MM.1S (cell line): ENCODE measurements around the gene RAD23A.

Experiments
- CTCF ChIP-seq: fragments of 300-600 bp; sonication (generic); IDR thresholded peaks from 2 replicates; pipeline ENCODE4 v1.5.1; 2016; ENCODE audit warnings: antibody characterized with exemption, low read length, mixed read lengths
- EZH2 ChIP-seq: fragments of 300-600 bp; sonication (generic); optimal IDR thresholded peaks from 2 replicates; pipeline ENCODE3; 2017; ENCODE audit warnings: low read depth, mild to moderate bottlenecking, antibody characterized with exemption, low read length, mixed read lengths
- EZH2phosphoT487 ChIP-seq: fragments of 300-600 bp; sonication (generic); IDR thresholded peaks from 2 replicates; pipeline ENCODE4 v1.6.1; 2018; ENCODE audit warnings: antibody characterized with exemption, low read length

DNA sequence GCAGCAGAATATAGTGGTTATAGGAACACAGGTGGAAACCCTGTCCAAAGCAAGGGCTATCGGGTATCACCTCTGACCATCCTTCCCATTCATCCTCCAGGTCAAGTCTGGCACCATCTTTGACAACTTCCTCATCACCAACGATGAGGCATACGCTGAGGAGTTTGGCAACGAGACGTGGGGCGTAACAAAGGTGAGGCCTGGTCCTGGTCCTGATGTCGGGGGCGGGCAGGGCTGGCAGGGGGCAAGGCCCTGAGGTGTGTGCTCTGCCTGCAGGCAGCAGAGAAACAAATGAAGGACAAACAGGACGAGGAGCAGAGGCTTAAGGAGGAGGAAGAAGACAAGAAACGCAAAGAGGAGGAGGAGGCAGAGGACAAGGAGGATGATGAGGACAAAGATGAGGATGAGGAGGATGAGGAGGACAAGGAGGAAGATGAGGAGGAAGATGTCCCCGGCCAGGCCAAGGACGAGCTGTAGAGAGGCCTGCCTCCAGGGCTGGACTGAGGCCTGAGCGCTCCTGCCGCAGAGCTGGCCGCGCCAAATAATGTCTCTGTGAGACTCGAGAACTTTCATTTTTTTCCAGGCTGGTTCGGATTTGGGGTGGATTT, 2.1 kb upstream of the RAD23A start:
- TF ChIP-seq CTCF (no peak), EZH2 (no peak), EZH2phosphoT487 (no peak)
